GM18870 (cell line): ENCODE measurements around the gene LINC00632.

Experiments used
- ATAC-seq: cut with Tn5 transposase; IDR thresholded peaks from one replicate; pipeline ENCODE4 v1.9.1; 2021; ENCODE audit warnings: moderate library complexity; ENCODE audit not compliant: unreplicated experiment

LINC00632 gene

DNA sequence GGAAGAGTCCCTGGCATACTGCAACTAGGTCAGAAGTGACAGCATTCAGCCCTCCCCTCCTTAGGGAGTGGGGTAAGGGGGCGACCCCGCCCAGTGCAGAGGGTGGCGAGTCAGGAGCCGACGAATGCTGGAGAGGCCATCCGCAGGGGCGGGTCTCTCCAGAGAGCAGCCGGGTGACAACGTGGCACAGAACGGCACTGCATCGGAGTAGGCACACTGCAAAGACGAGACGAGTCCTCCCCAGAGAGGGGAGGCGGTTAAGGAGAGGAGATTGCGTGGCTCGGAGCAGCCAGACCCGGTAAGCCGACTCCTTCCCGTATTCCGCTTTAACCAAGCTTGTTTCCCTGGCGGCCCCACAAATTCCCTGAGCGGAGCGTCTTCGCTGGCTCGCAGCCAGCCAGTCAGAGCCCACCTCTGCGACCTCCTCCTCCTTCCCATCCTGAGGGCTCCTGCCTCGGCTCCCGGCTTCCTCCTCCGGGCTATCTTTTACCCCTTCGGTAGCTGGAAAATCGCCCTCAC lies 54.9 kb downstream of the LINC00632 start:
- no peak for ATAC-seq

- ATAC-seq = no peak
Observed at GRCh38 chrX:140765043-140765784, 55.7 kb downstream of the LINC00632 start.

DNA sequence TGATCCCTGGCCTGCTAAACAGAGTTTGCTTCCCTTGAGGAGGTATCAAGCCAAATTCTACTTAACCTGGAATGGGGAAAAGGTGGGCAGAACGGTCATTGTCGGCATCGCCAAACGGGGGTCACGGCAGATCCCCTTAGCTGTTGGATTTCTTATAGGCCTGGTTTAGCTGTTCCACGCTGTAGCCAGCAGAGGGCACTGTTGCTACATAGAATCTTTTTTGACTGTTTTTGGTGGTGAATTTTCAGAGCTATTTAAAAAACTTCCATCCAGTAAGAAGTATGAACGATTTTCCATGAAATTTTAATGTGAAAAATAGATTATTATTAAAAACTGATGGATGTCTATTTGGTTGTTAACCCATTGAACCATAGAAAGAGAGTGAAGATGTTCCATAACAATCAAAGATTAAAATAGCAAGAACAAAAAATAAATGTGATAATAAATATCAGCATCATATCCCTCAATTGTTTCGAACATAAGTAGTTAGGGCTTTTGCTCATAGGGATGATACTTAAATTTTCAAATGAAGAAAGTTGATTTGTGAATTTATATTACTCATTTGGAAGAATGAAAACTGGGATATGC lies 56.6 kb downstream of the LINC00632 start:
- no peak for ATAC-seq

DNA sequence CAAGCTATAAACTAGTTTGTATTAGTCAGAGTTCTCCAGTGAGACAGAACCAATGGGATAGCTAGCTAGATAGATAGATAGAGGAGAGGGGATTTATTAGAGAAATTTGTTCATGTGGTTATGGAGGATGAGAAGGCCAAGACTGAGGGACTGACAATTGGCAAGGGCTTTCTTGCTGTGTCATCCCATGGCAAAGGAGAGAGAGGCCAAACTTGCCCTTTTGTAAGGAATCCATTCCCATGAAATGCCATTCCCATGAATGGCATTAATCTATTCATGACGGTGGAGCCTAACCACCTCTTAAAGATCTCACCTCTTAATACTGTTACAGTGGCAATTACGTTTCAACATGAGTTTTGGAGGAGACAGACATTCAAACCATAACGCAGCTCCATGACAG lies 58.1 kb downstream of the LINC00632 start:
- ATAC-seq = no peak

DNA sequence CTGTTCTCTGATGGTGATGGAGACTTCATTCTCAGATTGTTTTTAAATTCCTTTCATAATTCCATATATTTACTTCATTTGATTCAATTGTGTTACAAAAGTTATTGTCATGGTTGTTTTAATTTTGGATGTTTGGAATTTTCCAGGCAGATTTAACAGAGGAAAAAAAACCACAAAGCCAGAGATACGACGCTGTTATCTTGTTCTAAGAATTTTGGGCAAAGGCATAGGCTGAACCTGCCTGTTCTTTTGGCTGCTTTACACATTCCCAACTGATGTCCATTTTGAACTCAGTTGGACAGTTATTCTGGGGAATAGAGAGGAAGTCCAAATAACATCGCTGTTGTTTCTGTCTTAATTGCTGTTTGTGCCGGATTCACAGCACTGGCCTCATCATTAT lies 65.7 kb downstream of the LINC00632 start:
- ATAC-seq = no peak

- ATAC-seq = no peak
Observed at GRCh38 chrX:140776320-140776719, 66.8 kb downstream of the LINC00632 start.

GRCh38 chrX:140794642-140795041 lies 85.1 kb downstream of the LINC00632 start:
- no peak for ATAC-seq

DNA sequence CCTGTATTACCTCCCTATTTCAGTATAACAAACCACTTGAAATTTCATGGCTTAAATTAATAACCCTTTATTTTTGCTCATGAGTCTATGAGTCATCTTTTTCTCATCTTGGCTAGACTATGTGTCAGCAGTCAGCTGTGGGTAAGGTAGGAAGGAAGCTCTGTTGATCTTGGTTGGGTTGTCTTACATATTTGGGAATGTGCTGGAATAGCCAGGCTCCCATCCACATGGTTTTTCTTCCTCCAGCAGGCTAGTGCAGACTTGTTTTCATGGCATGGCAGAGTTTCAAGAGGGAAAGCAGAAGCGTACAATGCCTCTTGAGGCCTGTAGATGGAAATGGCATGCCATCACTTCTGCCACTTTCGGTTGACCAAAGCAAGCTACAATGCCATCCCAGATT lies 89.7 kb downstream of the LINC00632 start:
- no peak for ATAC-seq

DNA sequence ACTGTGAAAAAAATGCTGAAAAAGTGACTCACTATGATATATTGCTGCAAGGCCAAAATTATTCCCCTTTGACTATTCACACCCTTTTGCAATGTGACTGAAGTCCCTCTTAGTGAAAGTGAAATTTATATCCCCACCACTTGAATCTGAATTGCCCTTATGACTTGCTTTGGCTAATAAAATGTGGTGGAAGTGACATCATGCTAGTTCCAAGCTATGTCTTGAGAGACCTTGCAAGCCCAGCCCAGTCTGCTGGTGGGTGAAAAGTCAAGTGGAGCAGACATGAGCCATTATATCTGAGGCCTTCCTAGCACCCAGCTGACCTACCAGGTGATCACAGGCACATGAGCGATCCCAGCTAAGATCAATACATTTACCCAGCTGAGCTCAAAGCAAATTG lies 94.7 kb downstream of the LINC00632 start:
- no peak for ATAC-seq

GRCh38 chrX:140815868-140816267 lies 106.3 kb downstream of the LINC00632 start:
- no peak for ATAC-seq

GRCh38 chrX:140817943-140818342 lies 108.4 kb downstream of the LINC00632 start:
- ATAC-seq = no peak

- no peak for ATAC-seq
Observed at GRCh38 chrX:140821280-140821679, 111.7 kb downstream of the LINC00632 start.

DNA sequence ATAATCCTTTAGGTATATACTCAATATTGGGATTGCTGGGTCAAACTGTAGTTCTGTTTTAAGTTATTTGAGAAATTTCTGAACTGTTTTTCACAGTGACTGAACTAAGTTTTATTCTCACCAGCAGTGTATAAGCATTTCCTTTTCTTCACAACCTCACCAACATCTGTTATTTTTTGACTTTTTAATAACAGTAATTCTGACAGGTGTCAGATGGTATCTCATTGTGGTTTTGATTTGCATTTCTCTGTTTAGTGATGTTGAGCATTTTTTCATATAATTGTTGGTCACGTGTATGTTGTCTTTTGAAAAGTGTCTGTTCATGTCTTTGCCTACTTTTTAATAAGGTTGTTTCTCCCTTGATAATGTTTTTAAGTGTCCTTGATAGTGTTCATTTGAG lies 112.6 kb downstream of the LINC00632 start:
- ATAC-seq = no peak

DNA sequence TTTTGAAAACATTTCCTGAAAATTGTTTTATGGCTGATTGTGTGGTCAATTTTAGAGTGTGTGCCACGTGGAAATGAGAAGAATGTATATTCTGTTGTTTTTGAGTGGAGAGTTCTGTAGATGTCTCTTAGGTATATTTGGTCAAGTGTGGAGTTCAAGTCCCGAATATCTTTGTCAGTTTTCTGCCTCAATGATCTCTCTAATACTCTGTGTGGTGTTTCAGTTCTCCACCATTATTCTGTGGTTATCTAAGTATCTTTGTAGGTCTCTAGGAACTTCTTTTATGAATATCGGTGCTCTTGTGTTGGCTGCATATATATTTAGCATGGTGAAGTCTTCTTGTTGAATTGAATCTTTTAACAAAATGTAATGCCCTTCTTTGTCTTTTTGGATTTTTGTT lies 113.3 kb downstream of the LINC00632 start:
- ATAC-seq = no peak

DNA sequence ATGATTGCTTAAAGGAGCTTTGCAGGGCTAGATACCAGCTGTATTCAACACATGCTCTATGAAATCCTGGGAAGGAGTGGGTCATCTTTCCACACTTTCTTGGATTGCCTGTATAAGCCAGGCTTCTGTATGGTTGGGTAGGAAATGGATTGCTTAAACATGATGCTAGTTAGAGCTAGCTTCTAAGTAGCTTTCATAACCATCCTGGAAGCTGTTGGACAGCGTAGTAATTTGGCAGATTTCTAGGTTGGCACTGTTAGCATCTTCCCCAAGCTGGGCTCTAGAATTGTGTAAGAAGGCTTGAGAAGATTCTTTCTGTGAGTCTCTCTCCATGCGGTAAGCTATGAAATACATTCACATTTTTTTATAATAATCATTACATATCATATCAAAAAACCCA lies 127.3 kb downstream of the LINC00632 start:
- no peak for ATAC-seq
